ENCODE measurements around the gene ORC5. TPM values are rescaled to one million over a fixed set of nuclear protein-coding genes. Genes with fewer than 3 reads are reported as not detected.

Gene ORC5
- total and polyA plus RNA-seq, 10 of the 15 experiments (the other 5 are each of a cell fraction or from before 2014, with no cell fraction given): 14.8 to 58.6 (median 30.3) TPM

- TF ChIP-seq SMAD1 (IDR thresholded peaks at IDR 0.05; ENCODE audit: low read depth, partially characterized antibody): no peak
- TF ChIP-seq ATF3 (IDR thresholded peaks at IDR 0.05; ENCODE audit: borderline replicate concordance, extremely low read depth, low read depth, low read length): no peak
- no peak for TF ChIP-seq SKIL (IDR thresholded peaks at IDR 0.05; ENCODE audit: low read depth, poor library complexity, severe bottlenecking)
- no peak for TF ChIP-seq BACH1 (IDR thresholded peaks at IDR 0.05; ENCODE audit: borderline replicate concordance)
- TF ChIP-seq NRF1 (conservative IDR thresholded peaks at IDR 0.05; ENCODE audit: low read depth, low read length): no peak
- no peak for TF ChIP-seq CREB1 (IDR thresholded peaks at IDR 0.05; ENCODE audit: low read depth)
Measured at GRCh38 chr7:104127204-104127603, 80.6 kb downstream of the ORC5 start (continued).

- Histone ChIP-seq H3K4me3 (no peak overlapping the region), H4K20me1 (ENCODE audit: control insufficient read depth, insufficient read depth) (no peaks in the 10 kb centered on the region), H3K4me1 (ENCODE audit: control insufficient read depth, insufficient read depth, low read length) (no peaks in the 10 kb centered on the region), H3K27me3 (replicated peaks in 1 of 2; ENCODE audit: control insufficient read depth in 2 of 2, insufficient read depth in 2 of 2, low read length in 1 of 2) (no peaks in the 10 kb centered on the region), H3K36me3 (ENCODE audit: control insufficient read depth in 2 of 2, insufficient read depth in 2 of 2, low read length in 1 of 2) (peaks cover 1 to 4% of the 10 kb centered on the region in 2 experiments; a peak in 1 of 4 replicates), H3K9ac (ENCODE audit: control insufficient read depth, insufficient read depth, low read length) (no peak overlapping the region), H3K4me2 (ENCODE audit: control insufficient read depth, insufficient read depth) (no peak overlapping the region), H2AFZ (ENCODE audit: control insufficient read depth, low read depth, low read length) (no peak overlapping the region), H3K9me3 (replicated peaks; ENCODE audit: control insufficient read depth, insufficient read depth, low read length) (no peaks in the 10 kb centered on the region), H3K27ac (ENCODE audit: control insufficient read depth, insufficient read depth) (no peak overlapping the region), H3K79me2 (ENCODE audit: control insufficient read depth, insufficient read depth, low read length) (no peaks in the 10 kb centered on the region)
- POLR2A ChIA-PET: no interaction called here
- WGBS (ENCODE audit: insufficient coverage, insufficient replicate concordance, low lambda C conversion rate, missing lambda C conversion rate): 85% methylated on average over 4 of the region's 4 CpGs
- DNase-seq (ENCODE audit: low read depth, low spot score) (no peak), FAIRE-seq (no peak), ATAC-seq (no peak)
- intact Hi-C loops (cut with micrococcal nuclease; ENCODE audit: unreplicated experiment): no loop called here
- TF ChIP-seq RELA (IDR thresholded peaks at IDR 0.05; ENCODE audit: borderline replicate concordance, partially characterized antibody) (no peak), TBL1XR1 (IDR thresholded peaks at IDR 0.05; ENCODE audit: low read depth, low read length) (no peak), LARP7 (IDR thresholded peaks at IDR 0.05) (no peak), POLR2AphosphoS5 (IDR thresholded peaks at IDR 0.05; ENCODE audit: low read length) (no peak), STAT1 (conservative IDR thresholded peaks at IDR 0.05) (no peak), TAF1 (IDR thresholded peaks at IDR 0.05; ENCODE audit: borderline replicate concordance, low read depth, low read length) (no peak), ZNF217 (IDR thresholded peaks at IDR 0.05) (no peak), REST (IDR thresholded peaks at IDR 0.05; ENCODE audit: low read depth, low read length) (no peak)
- SMC1A ChIA-PET (ENCODE audit: uncharacterized antibody, unreplicated experiment): no interaction called here
- RAD21 ChIA-PET (ENCODE audit: unreplicated experiment): no interaction called here
- CTCF ChIA-PET: interaction anchor here (0.7 kb wide), 1 partner anchor 511 kb away, joined by 3 read pairs; no protein-coding TSS in a partner anchor
- in situ Hi-C loops (cut with MboI): no loop called here
- no TSS peak for BruUV-seq (replicated peaks)
Measured at GRCh38 chr7:104126411-104126841, 81.4 kb downstream of the ORC5 start.
